ENCODE results near the gene NRSN2.

DNA sequence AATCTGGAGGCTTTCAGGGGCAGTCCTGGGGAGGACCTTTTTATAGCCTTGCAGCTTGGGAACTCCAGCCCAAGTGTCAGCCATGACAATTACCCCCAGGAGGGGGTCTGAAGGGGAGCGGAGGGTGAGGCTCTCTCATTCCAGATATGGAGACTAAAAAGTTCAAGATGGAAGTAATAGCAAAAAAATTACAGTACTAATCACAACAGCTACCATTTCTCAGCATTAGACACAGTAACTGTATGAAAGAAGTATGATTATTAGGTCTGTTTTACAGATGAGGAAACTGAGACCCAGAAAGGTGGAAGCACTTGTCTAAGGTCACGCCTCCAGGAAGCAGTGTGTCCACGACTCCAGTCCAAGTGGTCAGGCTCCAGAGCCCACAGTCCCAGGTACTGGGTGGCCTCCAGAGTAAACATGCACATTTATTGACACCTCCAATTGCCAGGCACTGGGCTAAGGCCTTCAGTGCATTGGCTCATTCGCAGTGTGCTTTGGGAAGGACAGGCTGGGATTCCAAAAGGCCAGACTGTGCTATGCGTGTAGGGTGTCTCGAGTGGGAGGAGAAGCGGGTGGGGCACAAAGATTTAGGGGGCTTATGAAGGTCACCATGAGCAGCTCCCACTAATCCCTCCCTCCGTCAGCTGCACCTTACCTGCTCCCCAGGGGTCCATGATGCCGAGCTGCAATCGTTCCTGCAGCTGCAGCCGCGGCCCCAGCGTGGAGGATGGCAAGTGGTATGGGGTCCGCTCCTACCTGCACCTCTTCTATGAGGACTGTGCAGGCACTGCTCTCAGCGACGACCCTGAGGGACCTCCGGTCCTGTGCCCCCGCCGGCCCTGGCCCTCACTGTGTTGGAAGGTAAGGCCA, 2.3 kb downstream of the NRSN2 start:
- TF ChIP-seq, protein P1, sequence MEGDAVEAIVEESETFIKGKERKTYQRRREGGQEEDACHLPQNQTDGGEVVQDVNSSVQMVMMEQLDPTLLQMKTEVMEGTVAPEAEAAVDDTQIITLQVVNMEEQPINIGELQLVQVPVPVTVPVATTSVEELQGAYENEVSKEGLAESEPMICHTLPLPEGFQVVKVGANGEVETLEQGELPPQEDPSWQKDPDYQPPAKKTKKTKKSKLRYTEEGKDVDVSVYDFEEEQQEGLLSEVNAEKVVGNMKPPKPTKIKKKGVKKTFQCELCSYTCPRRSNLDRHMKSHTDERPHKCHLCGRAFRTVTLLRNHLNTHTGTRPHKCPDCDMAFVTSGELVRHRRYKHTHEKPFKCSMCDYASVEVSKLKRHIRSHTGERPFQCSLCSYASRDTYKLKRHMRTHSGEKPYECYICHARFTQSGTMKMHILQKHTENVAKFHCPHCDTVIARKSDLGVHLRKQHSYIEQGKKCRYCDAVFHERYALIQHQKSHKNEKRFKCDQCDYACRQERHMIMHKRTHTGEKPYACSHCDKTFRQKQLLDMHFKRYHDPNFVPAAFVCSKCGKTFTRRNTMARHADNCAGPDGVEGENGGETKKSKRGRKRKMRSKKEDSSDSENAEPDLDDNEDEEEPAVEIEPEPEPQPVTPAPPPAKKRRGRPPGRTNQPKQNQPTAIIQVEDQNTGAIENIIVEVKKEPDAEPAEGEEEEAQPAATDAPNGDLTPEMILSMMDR (IDR thresholded peaks at IDR 0.05; ENCODE audit: low read depth, low read length): no peak
- TF ChIP-seq, protein P2, sequence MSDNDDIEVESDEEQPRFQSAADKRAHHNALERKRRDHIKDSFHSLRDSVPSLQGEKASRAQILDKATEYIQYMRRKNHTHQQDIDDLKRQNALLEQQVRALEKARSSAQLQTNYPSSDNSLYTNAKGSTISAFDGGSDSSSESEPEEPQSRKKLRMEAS (IDR thresholded peaks at IDR 0.05; ENCODE audit: low read depth, low read length): no peak
- TF ChIP-seq POLR2A (IDR thresholded peaks at IDR 0.05; ENCODE audit: extremely low read depth, insufficient read length) (no peak), MYC (IDR thresholded peaks at IDR 0.05; ENCODE audit: low read depth, low read length) (no peak)

Measured in NB4 (cell line).